ENCODE results near the gene TSPAN4. TPM values are rescaled to one million over a fixed set of nuclear protein-coding genes. Genes with fewer than 3 reads are reported as not detected.

Gene TSPAN4
- total and polyA plus RNA-seq, 9 of the 15 experiments (the other 6 are each of a cell fraction or from before 2014, with no cell fraction given): 0.07 to 31.0 (median 15.7) TPM

- TF ChIP-seq NCOA4 (IDR thresholded peaks at IDR 0.05; ENCODE audit: partially characterized antibody) (no peak), EGR1 (conservative IDR thresholded peaks at IDR 0.05) (peak; percentile 91), WHSC1 (IDR thresholded peaks at IDR 0.05; ENCODE audit: low read length) (no peak), TCF7 (IDR thresholded peaks at IDR 0.05; ENCODE audit: borderline replicate concordance) (0 out of 2 replicates have a peak, but pooled peaks have one; percentile 13), TOE1 (IDR thresholded peaks at IDR 0.05; ENCODE audit: borderline replicate concordance) (no peak), TOE1 (CRISPR knock-in tag; IDR thresholded peaks at IDR 0.05; ENCODE audit: borderline replicate concordance, low read depth) (no peak), POLR3A (IDR thresholded peaks at IDR 0.05; ENCODE audit: borderline replicate concordance, extremely low read depth, insufficient read depth, insufficient read length) (no peak), SETDB1 (IDR thresholded peaks at IDR 0.05; ENCODE audit: low read length) (no peak), CBX3 (IDR thresholded peaks at IDR 0.05; ENCODE audit: borderline replicate concordance in 1 of 2, low read length in 2 of 2) (no peak), KDM4B (IDR thresholded peaks at IDR 0.05; ENCODE audit: borderline replicate concordance in 2 of 2, low read depth in 1 of 2) (no peak), SMC3 (conservative IDR thresholded peaks at IDR 0.05; ENCODE audit: insufficient read depth, low read depth, low read length) (no peak), NRF1 (conservative IDR thresholded peaks at IDR 0.05 in 1 of 2, IDR thresholded peaks at IDR 0.05 in 1 of 2) (peak; percentile 54 to 57), RHOXF2B (CRISPR knock-in tag; conservative IDR thresholded peaks at IDR 0.05) (no peak), RAD51 (IDR thresholded peaks at IDR 0.05; ENCODE audit: borderline replicate concordance, low read depth) (no peak), MYC (IDR thresholded peaks at IDR 0.05; ENCODE audit: low read depth, low read length) (0 out of 2 replicates have a peak, but pooled peaks have one; percentile 31), MYC (CRISPR knock-in tag; IDR thresholded peaks at IDR 0.05; ENCODE audit: borderline replicate concordance, low read depth) (peak; percentile 68; the same call in 1 of the 2 replicates), HNRNPL (IDR thresholded peaks at IDR 0.05; ENCODE audit: low read depth, low read length) (no peak), GABPB1 (CRISPR knock-in tag; IDR thresholded peaks at IDR 0.05) (no peak), HDAC8 (tag; IDR thresholded peaks at IDR 0.05) (no peak), ZNF41 (CRISPR knock-in tag; conservative IDR thresholded peaks at IDR 0.05) (no peak), DNMT1 (IDR thresholded peaks at IDR 0.05) (no peak), GTF2A2 (tag; IDR thresholded peaks at IDR 0.05) (no peak), GMEB1 (CRISPR knock-in tag; IDR thresholded peaks at IDR 0.05) (no peak), HDGF (IDR thresholded peaks at IDR 0.05) (0 out of 2 replicates have a peak, but pooled peaks have one; percentile 25), XRCC3 (IDR thresholded peaks at IDR 0.05) (no peak), HEY1 (CRISPR knock-in tag; IDR thresholded peaks at IDR 0.05; ENCODE audit: borderline replicate concordance) (no peak), ZZZ3 (IDR thresholded peaks at IDR 0.05) (no peak)
- TF ChIP-seq, protein P1, sequence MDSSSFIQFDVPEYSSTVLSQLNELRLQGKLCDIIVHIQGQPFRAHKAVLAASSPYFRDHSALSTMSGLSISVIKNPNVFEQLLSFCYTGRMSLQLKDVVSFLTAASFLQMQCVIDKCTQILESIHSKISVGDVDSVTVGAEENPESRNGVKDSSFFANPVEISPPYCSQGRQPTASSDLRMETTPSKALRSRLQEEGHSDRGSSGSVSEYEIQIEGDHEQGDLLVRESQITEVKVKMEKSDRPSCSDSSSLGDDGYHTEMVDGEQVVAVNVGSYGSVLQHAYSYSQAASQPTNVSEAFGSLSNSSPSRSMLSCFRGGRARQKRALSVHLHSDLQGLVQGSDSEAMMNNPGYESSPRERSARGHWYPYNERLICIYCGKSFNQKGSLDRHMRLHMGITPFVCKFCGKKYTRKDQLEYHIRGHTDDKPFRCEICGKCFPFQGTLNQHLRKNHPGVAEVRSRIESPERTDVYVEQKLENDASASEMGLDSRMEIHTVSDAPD (CRISPR knock-in tag; IDR thresholded peaks at IDR 0.05): no peak
Measured at GRCh38 chr11:911031-911889, 68.6 kb downstream of the TSPAN4 start (continued).

All from K562 (cell line).